CD14-positive monocyte (primary cell): ENCODE data around the gene TEX51. TPM values are rescaled to one million over a fixed set of nuclear protein-coding genes. Genes with fewer than 3 reads are reported as not detected.

Experiments used
- DNase-seq, 3 donors: peaks; one replicate each; pipeline ENCODE4 v3.0.0-alpha.2; 2011 to 2022
- H2AFZ ChIP-seq: 2 replicates; pipeline ENCODE4 v1.6.0; 2012; ENCODE audit warnings: mild to moderate bottlenecking, low read depth, low read length, inconsistent platforms; ENCODE audit not compliant: insufficient read depth, poor library complexity, severe bottlenecking
- H3K27ac ChIP-seq, 2 donors: 1 replicate in 1 of 2; 2 replicates in 1 of 2; pipeline ENCODE4 v1.5.1; 2012 to 2013; ENCODE audit warnings: low read length in 2 of 2, control low read depth in 1 of 2, inconsistent platforms in 1 of 2, low read depth in 1 of 2, mild to moderate bottlenecking in 1 of 2
- H3K27me3 ChIP-seq, 2 donors: one replicate each; pipeline versions ENCODE4 v1.6.0 to v1.6.1; 2011 to 2013; ENCODE audit warnings: low read length in 2 of 2; ENCODE audit not compliant: control insufficient read depth in 2 of 2, insufficient read depth in 2 of 2
- H3K36me3 ChIP-seq, 2 donors: replicated peaks in 1 of 2; 1 replicate in 1 of 2; 2 replicates in 1 of 2; pipeline versions ENCODE4 v1.5.1 to v1.6.1; 2012 to 2013; ENCODE audit warnings: low read length in 2 of 2, control low read depth in 1 of 2, inconsistent platforms in 1 of 2, mild to moderate bottlenecking in 1 of 2; ENCODE audit not compliant: insufficient read depth in 2 of 2, control insufficient read depth in 1 of 2
- H3K4me1 ChIP-seq, 2 donors: 1 replicate in 1 of 2; 2 replicates in 1 of 2; pipeline versions ENCODE4 v1.5.1 to v1.6.1; 2012 to 2013; ENCODE audit warnings: low read length in 2 of 2, control low read depth in 1 of 2, inconsistent platforms in 1 of 2, mild to moderate bottlenecking in 1 of 2, moderate library complexity in 1 of 2; ENCODE audit not compliant: insufficient read depth in 2 of 2, control insufficient read depth in 1 of 2
- H3K4me2 ChIP-seq: replicated peaks from 2 replicates; pipeline ENCODE3; 2012; ENCODE audit warnings: low read length, moderate library complexity, mild to moderate bottlenecking; ENCODE audit not compliant: poor library complexity, severe bottlenecking; ENCODE audit errors: extremely low read depth
- H3K4me3 ChIP-seq, 3 experiments: fragments of 200-600 bp in 1 of 3; sonication (generic) in 1 of 3; replicated peaks in 1 of 3; 1 replicate in 2 of 3; 2 replicates in 1 of 3; pipeline ENCODE4 v1.5.1; 2011 to 2013; ENCODE audit warnings: low read length in 3 of 3, mild to moderate bottlenecking in 3 of 3, control low read depth in 2 of 3, low read depth in 2 of 3, inconsistent platforms in 1 of 3, moderate library complexity in 1 of 3
- H3K79me2 ChIP-seq: 2 replicates; pipeline ENCODE4 v1.6.0; 2012; ENCODE audit warnings: mild to moderate bottlenecking, control low read depth, inconsistent platforms, low read length, moderate library complexity; ENCODE audit not compliant: insufficient read depth
- H3K9ac ChIP-seq: 2 replicates; pipeline ENCODE4 v1.6.0; 2017; ENCODE audit warnings: low read length, mild to moderate bottlenecking; ENCODE audit not compliant: insufficient read depth, poor library complexity, severe bottlenecking
- H3K9me3 ChIP-seq, 2 donors: replicated peaks in 1 of 2; 1 replicate in 1 of 2; 2 replicates in 1 of 2; pipeline versions ENCODE4 v1.5.1 to v1.6.1; 2012 to 2013; ENCODE audit warnings: low read length in 2 of 2, control low read depth in 1 of 2; ENCODE audit not compliant: control insufficient read depth in 1 of 2, insufficient read depth in 1 of 2
- H4K20me1 ChIP-seq: 2 replicates; pipeline ENCODE4 v1.6.0; 2012; ENCODE audit warnings: mild to moderate bottlenecking, low read length, control low read depth, moderate library complexity; ENCODE audit not compliant: insufficient read depth
- H3K27ac Mint-ChIP-seq, 7 donors: one replicate each; pipeline ENCODE4 v1.8.0; 2020; ENCODE audit warnings: mild to moderate bottlenecking in 7 of 7, mixed read lengths in 7 of 7, moderate library complexity in 6 of 7, inconsistent platforms in 2 of 7
- H3K27me3 Mint-ChIP-seq, 3 donors: one replicate each; pipeline ENCODE4 v1.8.0; 2021 to 2022; ENCODE audit warnings: low read depth in 3 of 3, mild to moderate bottlenecking in 3 of 3, mixed read lengths in 3 of 3, moderate library complexity in 3 of 3, inconsistent platforms in 1 of 3
- H3K36me3 Mint-ChIP-seq, 2 donors: one replicate each; pipeline ENCODE4 v1.8.0; 2020; ENCODE audit warnings: mixed read lengths in 2 of 2, inconsistent platforms in 1 of 2, mild to moderate bottlenecking in 1 of 2
- H3K4me1 Mint-ChIP-seq: one replicate; pipeline ENCODE4 v1.8.0; 2020; ENCODE audit warnings: mild to moderate bottlenecking, mixed read lengths
- H3K4me3 Mint-ChIP-seq, 2 donors: one replicate each; pipeline ENCODE4 v1.8.0; 2020; ENCODE audit warnings: mild to moderate bottlenecking in 2 of 2, mixed read lengths in 2 of 2, moderate library complexity in 1 of 2
- H3K9me3 Mint-ChIP-seq, 7 donors: one replicate each; pipeline ENCODE4 v1.8.0; 2020 to 2022; ENCODE audit warnings: mixed read lengths in 7 of 7, mild to moderate bottlenecking in 6 of 7, moderate library complexity in 6 of 7, inconsistent platforms in 2 of 7
- WGBS: methylation state at CpG from one replicate; pipeline ENCODE4 v1.1.5; 2013; ENCODE audit warnings: missing lambda C conversion rate; ENCODE audit not compliant: insufficient coverage; 5-methylcytosine and 5-hydroxymethylcytosine counted together
- intact Hi-C, 2 donors: fragments of 100-400 bp; cut with micrococcal nuclease; formaldehyde crosslinking; loops; one replicate each; pipeline versions ENCODE4 v1.15.0 to v1.15.1; 2023
- polyA plus RNA-seq, 3 donors: library from polyadenylated mRNA; depleted of rRNA in 1 of 3; unstranded in 2 of 3; stranded (reverse) in 1 of 3; fragments of 300-500 nt in 2 of 3; fragments of >200 nt in 1 of 3; fragmentation: Illumina TruSeq in 2 of 3; gene quantifications; 1 replicate in 2 of 3; 2 replicates in 1 of 3; pipeline ENCODE4 v1.2.3, GENCODE V29; 2012 to 2021
- TF ChIP-seq, protein P1 (sequence below): fragments of 200-600 bp; IDR thresholded peaks from one replicate; pipeline ENCODE4 v1.8.0; 2022; ENCODE audit warnings: antibody characterized with exemption, mild to moderate bottlenecking

TEX51 gene
- polyA plus RNA-seq, 3 donors = not detected

DNA sequence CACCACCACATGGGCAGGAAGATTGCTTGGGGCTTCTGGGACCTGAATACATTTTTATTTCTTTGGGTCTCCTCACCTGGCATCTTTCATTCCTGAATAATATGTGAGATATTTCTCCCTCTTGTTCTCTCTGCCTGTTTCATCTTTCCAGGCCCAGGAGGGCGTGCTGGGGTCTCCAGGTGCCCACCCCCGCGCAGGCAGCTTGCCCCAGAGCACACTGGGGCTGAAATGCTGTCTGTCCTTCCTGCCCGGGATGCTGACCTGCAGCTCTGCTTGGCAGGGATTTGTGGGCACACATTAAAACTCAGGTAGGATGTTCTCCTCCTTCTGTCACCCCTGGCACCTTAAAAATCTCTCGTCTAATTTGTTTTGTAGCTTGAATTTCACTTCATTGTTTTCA lies 39.7 kb upstream of the TEX51 start:
- Mint-ChIP-seq H3K27ac (no peak overlapping the region), H3K4me3 (no peak overlapping the region)

DNA sequence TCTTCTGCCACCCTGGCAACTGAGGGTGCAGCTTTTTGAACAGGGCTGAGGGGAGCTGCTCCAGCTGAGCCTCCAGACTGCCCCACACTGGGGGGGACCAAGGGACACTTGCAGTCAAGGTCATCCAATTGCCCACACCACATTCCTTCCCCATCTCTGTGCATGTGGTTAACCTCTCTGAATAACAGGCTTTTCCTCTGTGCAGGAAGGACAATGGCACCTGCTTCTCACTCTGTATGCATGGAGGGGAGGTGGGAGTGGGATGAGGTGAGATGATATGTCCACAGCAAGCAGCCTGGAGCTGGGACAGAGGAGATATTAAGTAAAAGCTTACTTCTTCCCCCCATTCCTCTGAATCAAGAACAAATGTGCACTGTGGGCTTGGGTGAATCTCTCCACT lies 39.1 kb upstream of the TEX51 start:
- Histone ChIP-seq H3K4me1 (peaks cover 3 to 15% of the 10 kb centered on the region in 2 donors), H3K27me3 (no peaks in the 10 kb centered on the region), H3K4me2 (no peak overlapping the region), H3K4me3 (no peak overlapping the region), H2AFZ (no peak overlapping the region), H3K9ac (no peak overlapping the region), H3K27ac (no peak overlapping the region), H3K79me2 (no peaks in the 10 kb centered on the region), H4K20me1 (no peaks in the 10 kb centered on the region), H3K9me3 (peaks cover 0 to 3% of the 10 kb centered on the region in 2 donors), H3K36me3 (no peaks in the 10 kb centered on the region)
- H3K4me3 Mint-ChIP-seq = no peak overlapping the region
- TF ChIP-seq, protein P1, sequence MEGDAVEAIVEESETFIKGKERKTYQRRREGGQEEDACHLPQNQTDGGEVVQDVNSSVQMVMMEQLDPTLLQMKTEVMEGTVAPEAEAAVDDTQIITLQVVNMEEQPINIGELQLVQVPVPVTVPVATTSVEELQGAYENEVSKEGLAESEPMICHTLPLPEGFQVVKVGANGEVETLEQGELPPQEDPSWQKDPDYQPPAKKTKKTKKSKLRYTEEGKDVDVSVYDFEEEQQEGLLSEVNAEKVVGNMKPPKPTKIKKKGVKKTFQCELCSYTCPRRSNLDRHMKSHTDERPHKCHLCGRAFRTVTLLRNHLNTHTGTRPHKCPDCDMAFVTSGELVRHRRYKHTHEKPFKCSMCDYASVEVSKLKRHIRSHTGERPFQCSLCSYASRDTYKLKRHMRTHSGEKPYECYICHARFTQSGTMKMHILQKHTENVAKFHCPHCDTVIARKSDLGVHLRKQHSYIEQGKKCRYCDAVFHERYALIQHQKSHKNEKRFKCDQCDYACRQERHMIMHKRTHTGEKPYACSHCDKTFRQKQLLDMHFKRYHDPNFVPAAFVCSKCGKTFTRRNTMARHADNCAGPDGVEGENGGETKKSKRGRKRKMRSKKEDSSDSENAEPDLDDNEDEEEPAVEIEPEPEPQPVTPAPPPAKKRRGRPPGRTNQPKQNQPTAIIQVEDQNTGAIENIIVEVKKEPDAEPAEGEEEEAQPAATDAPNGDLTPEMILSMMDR = no peak
- DNase-seq = no peak
- H3K36me3 Mint-ChIP-seq = no peaks in the 10 kb centered on the region
- no peak overlapping the region for H3K27ac Mint-ChIP-seq
- H3K4me1 Mint-ChIP-seq = peaks cover 17% of the 10 kb centered on the region
- intact Hi-C loops = no loop called here
- H3K27me3 Mint-ChIP-seq = peaks cover 3 to 6% (median 4%) of the 10 kb centered on the region in 3 donors
- peaks cover 0 to 8% (median under 1%) of the 10 kb centered on the region in 7 donors for H3K9me3 Mint-ChIP-seq

More for the DNA sequence above, 39.7 kb upstream of the TEX51 start:
- no peak for DNase-seq
- H3K4me1 ChIP-seq = peaks cover 3 to 15% of the 10 kb centered on the region in 2 donors
- Mint-ChIP-seq H3K36me3 (no peaks in the 10 kb centered on the region), H3K4me1 (peaks cover 17% of the 10 kb centered on the region), H3K27me3 (peaks cover 3 to 6% (median 4%) of the 10 kb centered on the region in 3 donors), H3K9me3 (peaks cover 0 to 12% (median 4%) of the 10 kb centered on the region in 7 donors)
- H3K4me2 ChIP-seq = no peak overlapping the region
- H3K79me2 ChIP-seq = no peaks in the 10 kb centered on the region
- no peak overlapping the region for H3K27ac ChIP-seq
- TF ChIP-seq, protein P1 = no peak
- WGBS = 70% methylated on average over 4 of the region's 5 CpGs
- no peak overlapping the region for H2AFZ ChIP-seq
- intact Hi-C loops = no loop called here
- no peaks in the 10 kb centered on the region for H3K27me3 ChIP-seq
- no peaks in the 10 kb centered on the region for H4K20me1 ChIP-seq
- H3K9ac ChIP-seq = no peak overlapping the region
- no peak overlapping the region for H3K4me3 ChIP-seq
- no peaks in the 10 kb centered on the region for H3K36me3 ChIP-seq
- H3K9me3 ChIP-seq = peaks cover under 1 to 4% of the 10 kb centered on the region in 2 donors
